Sigmoid colon (tissue), 7 donors: ENCODE measurements around the gene ALG12. TPM values are rescaled to one million over a fixed set of nuclear protein-coding genes. Genes with fewer than 3 reads are reported as not detected.
A peak's percentile ranks its signal among the peaks of the same experiment; 100 is the strongest.

Experiments
- DNase-seq: peaks from one replicate; pipeline ENCODE4 v3.0.0-alpha.2; 2019
- H3K27ac ChIP-seq, 4 donors: fragments of 200-600 bp; sonication (generic); one replicate each; pipeline ENCODE4 v1.5.1; 2016 to 2019; ENCODE audit warnings: mild to moderate bottlenecking in 1 of 4
- H3K27me3 ChIP-seq, 3 donors: fragments of 200-600 bp; sonication (generic); one replicate each; pipeline ENCODE4 v1.5.1; 2019; ENCODE audit warnings: mild to moderate bottlenecking in 1 of 3
- H3K36me3 ChIP-seq, 4 donors: fragments of 200-600 bp; sonication (generic); one replicate each; pipeline ENCODE4 v1.5.1; 2016 to 2019
- H3K4me1 ChIP-seq, 4 donors: fragments of 200-600 bp; sonication (generic); one replicate each; pipeline ENCODE4 v1.5.1; 2017 to 2019
- H3K4me3 ChIP-seq, 4 donors: fragments of 200-600 bp; sonication (generic); one replicate each; pipeline ENCODE4 v1.5.1; 2017 to 2019; ENCODE audit warnings: mild to moderate bottlenecking in 2 of 4, moderate library complexity in 1 of 4
- H3K9me3 ChIP-seq, 4 donors: fragments of 200-600 bp in 3 of 4; sonication (generic) in 3 of 4; one replicate each; pipeline versions ENCODE4 v1.5.1 to v1.6.1; 2013 to 2019
- EP300 ChIP-seq, 4 donors: sonication (generic); formaldehyde crosslinking; IDR thresholded peaks; one replicate each; pipeline ENCODE4 v1.6.1; 2017; ENCODE audit warnings: antibody characterized with exemption in 4 of 4
- POLR2A ChIP-seq, 2 donors: fragments of 450-650 bp; IDR thresholded peaks; one replicate each; pipeline ENCODE4 v1.6.1; 2016; ENCODE audit warnings: antibody characterized with exemption in 2 of 2, mild to moderate bottlenecking in 2 of 2, moderate library complexity in 2 of 2
- POLR2AphosphoS5 ChIP-seq, 4 donors: sonication (generic); formaldehyde crosslinking; IDR thresholded peaks; one replicate each; pipeline ENCODE4 v1.6.1; 2017; ENCODE audit warnings: antibody characterized with exemption in 4 of 4
- WGBS, 2 donors: extraction: QIAGEN DNeasy Blood & Tissue Kit; methylation state at CpG; one replicate each; pipeline ENCODE4 v1.1.7; 2013; 5-methylcytosine and 5-hydroxymethylcytosine counted together
- intact Hi-C: fragments of 100-400 bp; cut with DNase I; formaldehyde crosslinking; loops from one replicate; pipeline ENCODE4 v1.15.1; 2023
- polyA plus RNA-seq, 3 donors: library from polyadenylated mRNA; stranded (reverse); fragments of 200-250 nt; gene quantifications; one replicate each; pipeline ENCODE4 v1.2.3, GENCODE V29; 2013
- total RNA-seq, 4 donors: library from RNA; depleted of rRNA; stranded (reverse); fragments of >200 nt; gene quantifications; one replicate each; pipeline ENCODE4 v1.1.0, GENCODE V29; 2016
- TF ChIP-seq, protein P1 (sequence below), 4 experiments: fragments of 450-650 bp in 3 of 4; fragments of 200-600 bp in 1 of 4; IDR thresholded peaks; one replicate each; pipeline ENCODE4 v1.5.1; 2016 to 2019; ENCODE audit warnings: antibody characterized with exemption in 4 of 4, mild to moderate bottlenecking in 3 of 4, moderate library complexity in 2 of 4
- donor health status: healthy with polysubstance abuse.
- donor health status: Bipolar disorder and iron deficiency.
- donor health status: healthy.

Gene ALG12
- total and polyA plus RNA-seq, 7 donors: 1.8 to 23.9 (median 14.4) TPM

DNA sequence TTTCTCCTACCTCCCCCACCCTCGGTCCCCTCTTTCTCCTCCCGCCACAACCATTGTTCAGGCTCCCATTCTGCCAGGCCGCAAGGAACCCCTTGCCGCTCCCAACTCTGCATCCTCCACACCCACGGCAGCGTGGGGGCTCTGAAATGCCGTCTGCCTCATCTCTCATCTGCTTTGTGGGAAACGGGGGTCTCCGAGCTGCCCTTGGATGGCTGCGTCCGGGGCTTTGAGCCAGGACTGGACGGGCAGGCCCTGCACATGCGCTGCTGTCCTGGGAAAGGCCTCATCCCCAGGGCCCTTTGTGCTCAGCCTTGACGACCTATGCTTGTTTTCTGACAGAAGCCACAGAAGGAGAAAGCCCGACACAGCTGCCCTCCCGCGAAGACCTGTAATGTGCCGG, 8.7 kb upstream of the ALG12 start:
- peaks cover 7 to 17% (median 13%) of the 10 kb centered on the region in 3 donors for H3K27me3 ChIP-seq
- intact Hi-C loops: loop anchor here (10.0 kb wide), 1 partner anchor 258 kb away; the partner anchor contains the start of gene TRABD
- peaks cover 0 to 13% (median 12%) of the 10 kb centered on the region in 4 donors for H3K4me1 ChIP-seq
- TF ChIP-seq, protein P1, sequence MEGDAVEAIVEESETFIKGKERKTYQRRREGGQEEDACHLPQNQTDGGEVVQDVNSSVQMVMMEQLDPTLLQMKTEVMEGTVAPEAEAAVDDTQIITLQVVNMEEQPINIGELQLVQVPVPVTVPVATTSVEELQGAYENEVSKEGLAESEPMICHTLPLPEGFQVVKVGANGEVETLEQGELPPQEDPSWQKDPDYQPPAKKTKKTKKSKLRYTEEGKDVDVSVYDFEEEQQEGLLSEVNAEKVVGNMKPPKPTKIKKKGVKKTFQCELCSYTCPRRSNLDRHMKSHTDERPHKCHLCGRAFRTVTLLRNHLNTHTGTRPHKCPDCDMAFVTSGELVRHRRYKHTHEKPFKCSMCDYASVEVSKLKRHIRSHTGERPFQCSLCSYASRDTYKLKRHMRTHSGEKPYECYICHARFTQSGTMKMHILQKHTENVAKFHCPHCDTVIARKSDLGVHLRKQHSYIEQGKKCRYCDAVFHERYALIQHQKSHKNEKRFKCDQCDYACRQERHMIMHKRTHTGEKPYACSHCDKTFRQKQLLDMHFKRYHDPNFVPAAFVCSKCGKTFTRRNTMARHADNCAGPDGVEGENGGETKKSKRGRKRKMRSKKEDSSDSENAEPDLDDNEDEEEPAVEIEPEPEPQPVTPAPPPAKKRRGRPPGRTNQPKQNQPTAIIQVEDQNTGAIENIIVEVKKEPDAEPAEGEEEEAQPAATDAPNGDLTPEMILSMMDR (IDR thresholded peaks at IDR 0.05): no peak
- TF ChIP-seq POLR2A (IDR thresholded peaks at IDR 0.05) (no peak), POLR2AphosphoS5 (IDR thresholded peaks at IDR 0.05) (no peak), EP300 (IDR thresholded peaks at IDR 0.05) (no peak)
- 87 to 88% methylated on average over 18 of the region's 18 CpGs for WGBS, 2 donors
- H3K9me3 ChIP-seq: no peaks in the 10 kb centered on the region
- H3K36me3 ChIP-seq: peaks cover 0 to 14% (median 0%) of the 10 kb centered on the region in 4 donors
- no peak overlapping the region for H3K27ac ChIP-seq
- DNase-seq: no peak
- H3K4me3 ChIP-seq: no peak overlapping the region

DNA sequence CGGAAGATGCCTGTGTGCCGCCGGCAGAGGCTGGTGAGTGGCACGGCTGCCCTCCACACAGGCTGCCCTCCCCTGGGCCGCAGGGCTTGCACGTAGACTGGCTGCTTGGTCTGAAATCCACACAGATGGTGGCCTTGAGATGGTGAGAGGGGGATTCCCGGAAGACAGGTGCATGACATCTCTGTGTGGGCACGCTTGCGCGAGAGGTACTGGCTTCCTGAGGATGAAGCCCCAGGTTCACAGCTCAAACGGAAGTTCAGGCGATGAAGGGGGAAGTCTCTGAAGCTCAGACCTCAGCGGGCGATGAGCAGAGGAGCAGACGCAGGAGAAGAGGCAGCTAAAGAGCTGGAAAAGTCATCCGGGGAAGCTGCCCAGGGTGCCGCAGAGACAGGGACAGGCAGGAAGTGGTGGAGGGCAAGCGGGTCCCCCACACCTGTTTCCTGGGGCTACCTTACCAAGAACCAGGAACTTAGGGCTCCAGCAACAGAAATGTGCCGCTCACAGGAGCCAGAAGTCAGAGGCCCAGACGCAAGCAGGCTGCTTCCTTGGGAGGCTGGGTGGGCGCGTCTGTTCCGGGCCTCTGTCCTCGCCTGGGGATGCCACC, 7.4 kb upstream of the ALG12 start:
- Histone ChIP-seq H3K27ac (no peak overlapping the region), H3K36me3 (peaks cover 0 to 26% (median 3%) of the 10 kb centered on the region in 4 donors)
- 52 to 86% methylated on average over 24 of the region's 24 CpGs for WGBS, 2 donors

DNA sequence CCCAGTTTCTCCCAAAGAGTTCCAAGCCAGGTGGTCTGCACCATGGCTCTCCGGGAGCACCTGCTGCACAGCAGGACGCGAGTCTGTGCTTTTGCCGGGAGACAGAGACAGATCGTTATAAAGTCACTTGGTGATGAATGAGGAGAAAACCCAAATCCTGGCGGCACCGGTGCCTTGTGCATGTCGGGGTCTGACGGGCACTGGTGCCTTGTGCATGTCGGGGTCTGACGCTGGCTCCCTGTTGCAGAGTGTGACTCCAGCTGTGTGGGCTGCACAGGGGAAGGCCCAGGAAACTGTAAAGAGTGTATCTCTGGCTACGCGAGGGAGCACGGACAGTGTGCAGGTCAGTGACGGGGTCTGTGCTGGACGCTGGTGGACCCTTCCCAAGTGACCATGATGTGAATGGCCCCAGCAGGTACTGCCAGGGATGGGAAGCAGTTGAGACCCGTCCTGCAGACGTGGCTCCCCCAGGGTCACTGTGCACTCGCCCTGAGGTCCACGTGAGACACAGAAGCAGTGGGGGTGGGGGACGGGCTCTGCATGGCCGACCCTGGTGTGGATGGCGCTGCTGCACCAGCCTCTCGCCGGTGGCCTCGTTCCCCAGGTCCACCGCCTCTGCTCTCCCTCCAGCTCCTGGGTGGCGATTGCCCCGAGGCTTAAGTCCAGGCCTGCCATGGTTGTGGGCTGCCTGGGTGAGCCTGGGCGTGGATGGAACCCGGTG, 6.0 kb upstream of the ALG12 start:
- Histone ChIP-seq H3K9me3 (no peaks in the 10 kb centered on the region), H3K27ac (no peak overlapping the region), H3K4me3 (no peak overlapping the region), H3K36me3 (peaks cover 0 to 32% (median 6%) of the 10 kb centered on the region in 4 donors), H3K4me1 (peaks cover 0 to 11% (median 8%) of the 10 kb centered on the region in 4 donors), H3K27me3 (peaks cover 6 to 11% (median 11%) of the 10 kb centered on the region in 3 donors)
- TF ChIP-seq POLR2AphosphoS5 (IDR thresholded peaks at IDR 0.05): no peak
- TF ChIP-seq EP300 (IDR thresholded peaks at IDR 0.05): no peak
- TF ChIP-seq POLR2A (IDR thresholded peaks at IDR 0.05): no peak
- TF ChIP-seq, protein P1 (IDR thresholded peaks at IDR 0.05): no peak
- DNase-seq: no peak
- WGBS, 2 donors: 95 to 96% methylated on average over 31 of the region's 31 CpGs
- intact Hi-C loops: loop anchor here (10.0 kb wide), 1 partner anchor 261 kb away; the partner anchor contains the start of gene TRABD

More for the DNA sequence above, 7.4 kb upstream of the ALG12 start:
- DNase-seq: no peak
- intact Hi-C loops: loop anchor here (10.0 kb wide), 1 partner anchor 259 kb away; the partner anchor contains the start of gene TRABD
- H3K4me1 ChIP-seq: peaks cover 0 to 13% (median 12%) of the 10 kb centered on the region in 4 donors
- no peaks in the 10 kb centered on the region for H3K9me3 ChIP-seq
- TF ChIP-seq EP300 (IDR thresholded peaks at IDR 0.05) (no peak), POLR2A (IDR thresholded peaks at IDR 0.05) (no peak), POLR2AphosphoS5 (IDR thresholded peaks at IDR 0.05) (no peak)
- TF ChIP-seq, protein P1 (IDR thresholded peaks at IDR 0.05): no peak
- no peak overlapping the region for H3K4me3 ChIP-seq
- peaks cover 7 to 17% (median 13%) of the 10 kb centered on the region in 3 donors for H3K27me3 ChIP-seq

DNA sequence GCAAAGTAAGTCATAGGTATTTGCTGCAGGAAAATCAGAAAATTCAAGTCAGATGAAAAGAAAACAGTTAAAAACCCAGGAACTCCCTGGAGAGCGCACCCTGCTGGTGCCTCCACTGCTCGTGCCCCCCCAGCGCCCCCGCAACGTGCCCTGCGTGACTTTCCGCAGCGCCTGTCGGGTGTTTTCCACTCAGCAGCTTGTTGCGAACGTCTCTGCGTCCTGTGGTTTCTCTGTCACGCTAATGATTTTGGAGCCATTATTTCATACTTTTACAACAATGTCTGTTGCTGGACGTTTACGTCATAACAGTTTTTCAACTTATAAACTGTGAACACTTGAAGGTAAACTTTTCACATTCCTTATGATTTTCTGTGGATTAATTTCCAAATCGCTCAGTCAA, 5.2 kb upstream of the ALG12 start:
- Histone ChIP-seq H3K4me1 (peaks cover 0 to 15% (median 10%) of the 10 kb centered on the region in 4 donors), H3K27me3 (peaks cover 0 to 3% (median 2%) of the 10 kb centered on the region in 3 donors), H3K9me3 (no peaks in the 10 kb centered on the region), H3K36me3 (peaks cover 0 to 32% (median 6%) of the 10 kb centered on the region in 4 donors), H3K27ac (peak overlapping the region in 2 of 4 donors; percentile 18 to 38), H3K4me3 (no peak overlapping the region)
- no peak for DNase-seq
- WGBS, 2 donors: 66 to 85% methylated on average over 16 of the region's 16 CpGs
- TF ChIP-seq POLR2AphosphoS5 (IDR thresholded peaks at IDR 0.05) (no peak), POLR2A (IDR thresholded peaks at IDR 0.05) (no peak), EP300 (IDR thresholded peaks at IDR 0.05) (no peak)
- TF ChIP-seq, protein P1 (IDR thresholded peaks at IDR 0.05): peak in 1 of 4 experiments; percentile 13
- intact Hi-C loops: loop anchor here (10.0 kb wide), 1 partner anchor 261 kb away; the partner anchor contains the start of gene TRABD
